Gastrocnemius medialis (tissue), 4 donors: ENCODE results near the gene ZBTB16.

ENCODE experiments used
- CTCF ChIP-seq, 5 experiments: fragments of 450-650 bp in 3 of 5; fragments of 200-600 bp in 2 of 5; sonication (generic) in 2 of 5; IDR thresholded peaks in 4 of 5; conservative IDR thresholded peaks in 1 of 5; 1 replicate in 4 of 5; 2 replicates in 1 of 5; pipeline ENCODE4 v1.5.1; 2016 to 2019; ENCODE audit warnings: antibody characterized with exemption in 5 of 5, mild to moderate bottlenecking in 3 of 5, moderate library complexity in 3 of 5
- POLR2A ChIP-seq, 2 donors: fragments of 450-650 bp; IDR thresholded peaks; one replicate each; pipeline ENCODE4 v1.6.1; 2017; ENCODE audit warnings: antibody characterized with exemption in 2 of 2, mild to moderate bottlenecking in 2 of 2, moderate library complexity in 2 of 2

DNA sequence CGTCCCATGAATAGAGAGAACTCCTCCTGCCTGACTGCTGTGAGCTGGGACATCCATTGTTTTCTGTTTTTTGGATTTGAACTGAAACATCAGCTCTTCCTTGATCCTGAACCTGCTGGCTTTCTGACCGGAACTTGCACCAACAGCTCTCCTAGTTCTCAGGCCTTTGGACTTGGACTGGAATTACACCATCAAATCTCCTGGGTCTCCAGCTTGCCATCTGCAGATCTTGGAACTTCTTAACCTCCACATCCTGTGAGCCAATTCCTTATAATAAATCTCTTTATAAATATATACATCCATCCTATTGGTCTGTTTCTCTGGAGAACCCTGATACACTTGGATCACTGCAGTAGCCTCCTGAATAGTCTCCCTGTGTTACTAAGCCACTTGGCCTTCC is 42.5 kb upstream of the ZBTB16 start:
- no peak for TF ChIP-seq POLR2A (IDR thresholded peaks at IDR 0.05)
- TF ChIP-seq CTCF (IDR thresholded peaks at IDR 0.05 in 4 of 5, conservative IDR thresholded peaks at IDR 0.05 in 1 of 5), result no peak
